A549 (cell line): ENCODE measurements around the gene NACA. TPM values are rescaled to one million over a fixed set of nuclear protein-coding genes. Genes with fewer than 3 reads are reported as not detected.
A peak's percentile ranks its signal among the peaks of the same experiment; 100 is the strongest.

Source experiments
- ATAC-seq, 2 experiments: fragments of 200-7000 bp in 1 of 2; fragments of >200 bp in 1 of 2; cut with Nextera tagmentation in 1 of 2; cut with Tn5 transposase in 1 of 2; 3 replicates each; pipeline versions ENCODE4 v1.8.0 to v1.9.1; 2018 to 2020; ENCODE audit warnings: mild to moderate bottlenecking in 1 of 2, moderate library complexity in 1 of 2
- CTCF ChIA-PET: fragments of 300-600 bp; sonication (Branson Sonifier 250); formaldehyde crosslinking; extraction: SDS; loops from one replicate; lab custom pipeline; 2021; ENCODE audit warnings: antibody characterized with exemption, inconsistent platforms; lab: Yijun Ruan, JAX
- POLR2A ChIA-PET: fragments of 350-600 bp; formaldehyde crosslinking; extraction: SDS; loops from one replicate; lab custom pipeline; 2021; ENCODE audit warnings: antibody characterized with exemption, inconsistent platforms; lab: Yijun Ruan, JAX
- DNase-seq, 2 experiments: peaks; one replicate each; pipeline versions ENCODE4 v3.0.0 to v3.0.0-alpha.2; 2011 to 2016; ENCODE audit warnings: low read depth in 1 of 2, low spot score in 1 of 2
- FAIRE-seq: peaks from 2 replicates; lab custom pipeline; 2011; peaks lifted over from hg19 to GRCh38; lab: Jason Lieb, UNC
- H3K27ac ChIP-seq, 2 experiments: fragments of >200 bp; sonication (Bioruptor Twin); formaldehyde crosslinking; 3 replicates each; pipeline ENCODE4 v1.5.1; 2016 to 2017
- H3K4me1 ChIP-seq: fragments of >200 bp; sonication (Bioruptor Twin); formaldehyde crosslinking; 3 replicates; pipeline ENCODE4 v1.6.1; 2016
- H3K4me2 ChIP-seq: fragments of >200 bp; sonication (Bioruptor Twin); formaldehyde crosslinking; 3 replicates; pipeline ENCODE4 v1.6.1; 2016
- H3K4me3 ChIP-seq: fragments of >200 bp; sonication (Bioruptor Twin); formaldehyde crosslinking; 3 replicates; pipeline ENCODE4 v1.5.1; 2016
- H3K9me3 ChIP-seq: fragments of >200 bp; sonication (Bioruptor Twin); formaldehyde crosslinking; 3 replicates; pipeline ENCODE4 v1.6.1; 2016
- BCL3 ChIP-seq: fragments of >200 bp; sonication (Bioruptor Twin); formaldehyde crosslinking; IDR thresholded peaks from 3 replicates; pipeline ENCODE4 v1.6.1; 2016
- CBX8 ChIP-seq: fragments of 200-600 bp; sonication (generic); IDR thresholded peaks from 2 replicates; pipeline ENCODE4 v1.6.1; 2016
- CHD2 ChIP-seq: fragments of 150-350 bp; IDR thresholded peaks from 2 replicates; pipeline ENCODE4 v1.6.1; 2014; ENCODE audit warnings: low read length; ENCODE audit not compliant: partially characterized antibody
- CHD4 ChIP-seq: fragments of 200-600 bp; sonication (generic); IDR thresholded peaks from 2 replicates; pipeline ENCODE4 v1.6.1; 2016; ENCODE audit warnings: antibody characterized with exemption, mild to moderate bottlenecking, borderline replicate concordance
- E2F6 ChIP-seq: IDR thresholded peaks from 2 replicates; pipeline ENCODE4 v1.6.1; 2012; ENCODE audit warnings: low read depth, borderline replicate concordance
- EHMT2 ChIP-seq: fragments of 200-600 bp; sonication (generic); IDR thresholded peaks from 2 replicates; pipeline ENCODE4 v1.6.1; 2016; ENCODE audit warnings: antibody characterized with exemption, low read depth, mild to moderate bottlenecking, moderate library complexity
- EP300 ChIP-seq, 2 experiments: fragments of >200 bp; sonication (Bioruptor Twin); formaldehyde crosslinking; IDR thresholded peaks; 2 replicates in 1 of 2; 3 replicates in 1 of 2; pipeline ENCODE4 v1.6.1; 2016 to 2017
- GATA3 ChIP-seq: IDR thresholded peaks from 2 replicates; pipeline ENCODE4 v1.6.1; 2012; ENCODE audit warnings: borderline replicate concordance
- HMGXB4 ChIP-seq: fragments of 250-450 bp; sonication (Bioruptor Pico); IDR thresholded peaks from 2 replicates; pipeline ENCODE4 v1.5.0; 2021; ENCODE audit warnings: mild to moderate bottlenecking, moderate library complexity, borderline replicate concordance
- HOXA7 ChIP-seq: fragments of 250-450 bp; sonication (Bioruptor Pico); IDR thresholded peaks from 2 replicates; pipeline ENCODE4 v1.5.0; 2020; ENCODE audit warnings: mild to moderate bottlenecking, moderate library complexity
- HOXB5 ChIP-seq: fragments of 250-450 bp; sonication (Bioruptor Pico); IDR thresholded peaks from 2 replicates; pipeline ENCODE4 v1.5.0; 2020; ENCODE audit warnings: mild to moderate bottlenecking, moderate library complexity
- JUN ChIP-seq, 2 experiments: fragments of >200 bp; sonication (Bioruptor Twin); formaldehyde crosslinking; IDR thresholded peaks; 2 replicates in 1 of 2; 3 replicates in 1 of 2; pipeline ENCODE4 v1.6.1; 2016 to 2017
- JUNB ChIP-seq: fragments of >200 bp; sonication (Bioruptor Twin); formaldehyde crosslinking; IDR thresholded peaks from 2 replicates; pipeline ENCODE4 v1.6.1; 2016
- KDM1A ChIP-seq: fragments of 200-600 bp; sonication (generic); IDR thresholded peaks from 2 replicates; pipeline ENCODE4 v1.6.1; 2016; ENCODE audit warnings: low read depth, mild to moderate bottlenecking
- KDM5A ChIP-seq: fragments of 200-600 bp; sonication (generic); IDR thresholded peaks from 2 replicates; pipeline ENCODE4 v1.6.1; 2016; ENCODE audit warnings: antibody characterized with exemption, mild to moderate bottlenecking
- MAFK ChIP-seq: fragments of 450-650 bp; IDR thresholded peaks from 2 replicates; pipeline ENCODE4 v1.6.1; 2014; ENCODE audit not compliant: partially characterized antibody
- MAX ChIP-seq: IDR thresholded peaks from 2 replicates; pipeline ENCODE4 v1.6.1; 2012
- MYC ChIP-seq: IDR thresholded peaks from 2 replicates; pipeline ENCODE4 v1.6.1; 2012; ENCODE audit warnings: mild to moderate bottlenecking, inconsistent platforms, low read length, improper control_type of control experiment, borderline replicate concordance
- NR3C1 ChIP-seq: fragments of >200 bp; sonication (Bioruptor Twin); formaldehyde crosslinking; IDR thresholded peaks from 3 replicates; pipeline ENCODE4 v1.6.1; 2017
- RARB ChIP-seq: fragments of 250-450 bp; sonication (Bioruptor Pico); IDR thresholded peaks from 2 replicates; pipeline ENCODE4 v1.8.0; 2021; ENCODE audit warnings: mild to moderate bottlenecking, moderate library complexity
- REST ChIP-seq: fragments of 200-600 bp; sonication (generic); IDR thresholded peaks from 2 replicates; pipeline ENCODE4 v1.6.1; 2016; ENCODE audit warnings: antibody characterized with exemption, mild to moderate bottlenecking, moderate library complexity
- RNF2 ChIP-seq: fragments of 200-600 bp; sonication (generic); IDR thresholded peaks from 2 replicates; pipeline ENCODE4 v1.6.1; 2016; ENCODE audit warnings: low read depth, mild to moderate bottlenecking, antibody characterized with exemption, moderate library complexity, borderline replicate concordance
- SMC3 ChIP-seq: fragments of >200 bp; sonication (Bioruptor Twin); formaldehyde crosslinking; IDR thresholded peaks from 3 replicates; pipeline ENCODE4 v1.6.1; 2018; ENCODE audit warnings: inconsistent platforms
- TP53 ChIP-seq: fragments of 250-450 bp; sonication (Bioruptor Pico); IDR thresholded peaks from 2 replicates; pipeline ENCODE4 v1.5.0; 2021; ENCODE audit warnings: mild to moderate bottlenecking, moderate library complexity
- USF2 ChIP-seq: fragments of 450-650 bp; IDR thresholded peaks from 2 replicates; pipeline ENCODE4 v1.6.1; 2014; ENCODE audit warnings: antibody characterized with exemption
- ZFP36 ChIP-seq: fragments of 450-650 bp; IDR thresholded peaks from 2 replicates; pipeline ENCODE4 v1.6.1; 2014; ENCODE audit warnings: borderline replicate concordance; ENCODE audit not compliant: partially characterized antibody
- WGBS: methylation state at CpG from one replicate; pipeline ENCODE4 v1.1.6; 2017; ENCODE audit errors: missing lambda C conversion rate; 5-methylcytosine and 5-hydroxymethylcytosine counted together
- polyA plus RNA-seq, 4 experiments: library from polyadenylated mRNA; depleted of rRNA in 3 of 4; stranded (reverse); fragments of >200 nt; fragmentation: RNase III in 1 of 4; extraction: RNeasy Plus Mini Kit Qiagen cat#74134 plus additional on column Dnase treatment in 1 of 4; gene quantifications; 2 replicates in 3 of 4; 3 replicates in 1 of 4; pipeline ENCODE4 v1.2.3, GENCODE V29; 2011 to 2017

Gene NACA
- polyA plus RNA-seq, 2 of the 4 experiments (the other 2 are of a cell fraction), result 1,560 to 2,331 TPM

GRCh38 chr12:56688129-56688845 is 36.8 kb downstream of the NACA start, which contains the start of gene PTGES3 (continued):
- TF ChIP-seq REST, result peak; percentile 71
- TF ChIP-seq BCL3, result peak; percentile 85
- peak; percentile 25; the same call in 1 of the 2 replicates for TF ChIP-seq GATA3
- TF ChIP-seq MAX, result peak; percentile 97
- TF ChIP-seq HOXB5 (CRISPR knock-in tag), result peak; percentile 29; the same call in 1 of the 2 replicates
- peak; percentile 98 for TF ChIP-seq E2F6
- TF ChIP-seq USF2, result no peak
- TF ChIP-seq MAFK, result peak; percentile 97
- peak; percentile 96 for TF ChIP-seq JUN (IDR thresholded peaks at IDR 0.05)
- no peak for TF ChIP-seq CBX8
- TF ChIP-seq EHMT2, result no peak
- TF ChIP-seq CHD2, result peak; percentile 86
- peak; percentile 57; the same call in 1 of the 2 replicates for TF ChIP-seq TP53 (CRISPR knock-in tag)
- peak; percentile 68 for TF ChIP-seq MYC

GRCh38 chr12:56687223-56688128 is 37.6 kb downstream of the NACA start:
- FAIRE-seq, result no peak
- Histone ChIP-seq H3K4me3 (peak overlapping the region; percentile 82), H3K4me2 (peak overlapping the region; percentile 89), H3K9me3 (no peaks in the 10 kb centered on the region), H3K27ac (peak overlapping the region; percentile 97 to 98), H3K4me1 (peaks cover 18% of the 10 kb centered on the region; the same call in 2 of the 3 replicates)
- 2% methylated on average over 44 of the region's 62 CpGs for WGBS
- ChIA-PET CTCF (interaction anchor here (1.1 to 3.0 kb wide), 4 partner anchors 11 to 424 kb away, joined by 3 to 12 read pairs (median 4); partner anchors contain the start of gene STAT6), POLR2A (interaction anchor here (0.5 to 3.5 kb wide), 34 partner anchors 9 to 560 kb away, joined by 3 to 72 read pairs (median 5); partner anchors contain the start of genes ATP5F1B, BAZ2A, LRP1 and NACA)
- peak; percentile 21 to 58 for DNase-seq
- ATAC-seq, result peak; percentile 9 to 35
- TF ChIP-seq SMC3, result no peak
- no peak for TF ChIP-seq RNF2
- peak; percentile 17; the same call in 1 of the 2 replicates for TF ChIP-seq HOXB5 (CRISPR knock-in tag)
- no peak for TF ChIP-seq RARB (CRISPR knock-in tag)
- no peak for TF ChIP-seq JUNB
- TF ChIP-seq HMGXB4 (CRISPR knock-in tag), result no peak
- TF ChIP-seq KDM5A, result no peak
- TF ChIP-seq CHD4, result no peak
- TF ChIP-seq KDM1A, result no peak
- no peak for TF ChIP-seq NR3C1
- TF ChIP-seq HOXA7, result no peak
- no peak for TF ChIP-seq ZFP36
- TF ChIP-seq EHMT2, result no peak
- TF ChIP-seq EP300 (IDR thresholded peaks at IDR 0.05), result no peak
